ENCODE results near the gene HVCN1. TPM values are rescaled to one million over a fixed set of nuclear protein-coding genes. Genes with fewer than 3 reads are reported as not detected.

Gene HVCN1
- total and polyA plus RNA-seq, 2 of the 13 experiments (the other 11 are each of a cell fraction or from before 2014, with no cell fraction given): 0.49 to 1.3 TPM

DNA sequence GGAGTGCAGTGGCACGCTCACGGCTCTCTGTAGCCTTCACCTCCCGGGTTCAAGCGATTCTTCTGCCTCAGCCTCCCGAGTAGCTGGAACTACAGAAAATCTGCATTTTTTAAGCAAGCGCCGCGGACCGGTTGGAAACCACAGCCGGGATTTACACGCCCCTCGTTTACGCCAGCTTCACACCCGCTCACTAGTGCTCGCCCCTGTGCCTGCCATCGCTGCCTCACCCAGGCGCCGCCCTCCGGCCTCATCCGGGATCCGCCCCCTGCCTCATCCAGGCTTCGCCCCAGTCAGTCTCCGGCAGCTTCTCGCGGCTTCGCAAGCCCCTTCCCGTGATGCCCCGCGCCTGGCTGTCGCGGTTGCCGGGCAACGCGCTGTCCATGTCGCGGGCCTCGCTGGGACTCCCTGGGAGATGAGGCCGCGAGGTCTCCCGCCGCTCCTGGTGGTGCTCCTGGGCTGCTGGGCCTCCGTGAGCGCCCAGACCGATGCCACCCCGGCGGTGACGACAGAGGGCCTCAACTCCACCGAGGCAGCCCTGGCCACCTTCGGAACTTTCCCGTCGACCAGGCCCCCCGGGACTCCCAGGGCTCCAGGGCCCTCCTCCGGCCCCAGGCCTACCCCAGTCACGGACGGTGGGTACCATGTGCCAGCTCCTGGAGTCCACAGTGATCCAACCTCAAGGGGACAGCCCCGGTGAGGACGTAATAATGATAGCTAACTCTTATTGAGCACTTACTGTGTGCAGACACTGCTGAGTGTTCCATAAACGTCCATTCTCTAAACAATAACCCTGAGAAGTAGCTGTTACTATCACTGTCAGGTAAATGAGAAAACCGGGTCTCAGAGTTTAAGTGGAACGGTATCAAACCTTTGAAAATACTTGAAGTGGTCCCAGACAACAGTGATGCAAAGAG lies 74.9 kb downstream of the HVCN1 start, which contains the start of gene TCTN1 (continued):
- TF ChIP-seq ZNF180 (CRISPR knock-in tag; IDR thresholded peaks at IDR 0.05; ENCODE audit: borderline replicate concordance, low read depth) (no peak), ZNF44 (CRISPR knock-in tag; IDR thresholded peaks at IDR 0.05) (peak; percentile 91), NAIF1 (CRISPR knock-in tag; IDR thresholded peaks at IDR 0.05; ENCODE audit: borderline replicate concordance) (peak; percentile 50; the same call in 1 of the 2 replicates), ZMYM3 (CRISPR knock-in tag; IDR thresholded peaks at IDR 0.05) (0 out of 2 replicates have a peak, but pooled peaks have one; percentile 7), STAT5B (CRISPR knock-in tag; IDR thresholded peaks at IDR 0.05) (no peak), PLSCR1 (CRISPR knock-in tag; IDR thresholded peaks at IDR 0.05; ENCODE audit: borderline replicate concordance) (no peak), ZNF652 (CRISPR knock-in tag; IDR thresholded peaks at IDR 0.05; ENCODE audit: borderline replicate concordance, low read depth) (no peak), RBAK (CRISPR knock-in tag; IDR thresholded peaks at IDR 0.05) (no peak), CENPX (CRISPR knock-in tag; IDR thresholded peaks at IDR 0.05) (no peak), SP2 (CRISPR knock-in tag; IDR thresholded peaks at IDR 0.05) (no peak), ZNF460 (CRISPR knock-in tag; IDR thresholded peaks at IDR 0.05; ENCODE audit: borderline replicate concordance) (no peak), NFE2 (CRISPR knock-in tag; IDR thresholded peaks at IDR 0.05) (no peak), ZNF768 (CRISPR knock-in tag; IDR thresholded peaks at IDR 0.05) (peak; percentile 61; the same call in 1 of the 2 replicates), NFIB (CRISPR knock-in tag; IDR thresholded peaks at IDR 0.05; ENCODE audit: borderline replicate concordance) (no peak), RXRA (CRISPR knock-in tag; IDR thresholded peaks at IDR 0.05) (0 out of 2 replicates have a peak, but pooled peaks have one; percentile 40)
- TF ChIP-seq, protein P1, sequence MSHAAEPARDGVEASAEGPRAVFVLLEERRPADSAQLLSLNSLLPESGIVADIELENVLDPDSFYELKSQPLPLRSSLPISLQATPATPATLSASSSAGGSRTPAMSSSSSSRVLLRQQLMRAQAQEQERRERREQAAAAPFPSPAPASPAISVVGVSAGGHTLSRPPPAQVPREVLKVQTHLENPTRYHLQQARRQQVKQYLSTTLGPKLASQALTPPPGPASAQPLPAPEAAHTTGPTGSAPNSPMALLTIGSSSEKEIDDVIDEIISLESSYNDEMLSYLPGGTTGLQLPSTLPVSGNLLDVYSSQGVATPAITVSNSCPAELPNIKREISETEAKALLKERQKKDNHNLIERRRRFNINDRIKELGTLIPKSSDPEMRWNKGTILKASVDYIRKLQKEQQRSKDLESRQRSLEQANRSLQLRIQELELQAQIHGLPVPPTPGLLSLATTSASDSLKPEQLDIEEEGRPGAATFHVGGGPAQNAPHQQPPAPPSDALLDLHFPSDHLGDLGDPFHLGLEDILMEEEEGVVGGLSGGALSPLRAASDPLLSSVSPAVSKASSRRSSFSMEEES (CRISPR knock-in tag; IDR thresholded peaks at IDR 0.05): no peak
- TF ChIP-seq, protein P2, sequence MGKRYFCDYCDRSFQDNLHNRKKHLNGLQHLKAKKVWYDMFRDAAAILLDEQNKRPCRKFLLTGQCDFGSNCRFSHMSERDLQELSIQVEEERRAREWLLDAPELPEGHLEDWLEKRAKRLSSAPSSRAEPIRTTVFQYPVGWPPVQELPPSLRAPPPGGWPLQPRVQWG (CRISPR knock-in tag; IDR thresholded peaks at IDR 0.05; ENCODE audit: borderline replicate concordance, low read depth): no peak
- TF ChIP-seq, protein P3, sequence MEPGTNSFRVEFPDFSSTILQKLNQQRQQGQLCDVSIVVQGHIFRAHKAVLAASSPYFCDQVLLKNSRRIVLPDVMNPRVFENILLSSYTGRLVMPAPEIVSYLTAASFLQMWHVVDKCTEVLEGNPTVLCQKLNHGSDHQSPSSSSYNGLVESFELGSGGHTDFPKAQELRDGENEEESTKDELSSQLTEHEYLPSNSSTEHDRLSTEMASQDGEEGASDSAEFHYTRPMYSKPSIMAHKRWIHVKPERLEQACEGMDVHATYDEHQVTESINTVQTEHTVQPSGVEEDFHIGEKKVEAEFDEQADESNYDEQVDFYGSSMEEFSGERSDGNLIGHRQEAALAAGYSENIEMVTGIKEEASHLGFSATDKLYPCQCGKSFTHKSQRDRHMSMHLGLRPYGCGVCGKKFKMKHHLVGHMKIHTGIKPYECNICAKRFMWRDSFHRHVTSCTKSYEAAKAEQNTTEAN (CRISPR knock-in tag; conservative IDR thresholded peaks at IDR 0.05): peak; percentile 97
- TF ChIP-seq, protein P4, sequence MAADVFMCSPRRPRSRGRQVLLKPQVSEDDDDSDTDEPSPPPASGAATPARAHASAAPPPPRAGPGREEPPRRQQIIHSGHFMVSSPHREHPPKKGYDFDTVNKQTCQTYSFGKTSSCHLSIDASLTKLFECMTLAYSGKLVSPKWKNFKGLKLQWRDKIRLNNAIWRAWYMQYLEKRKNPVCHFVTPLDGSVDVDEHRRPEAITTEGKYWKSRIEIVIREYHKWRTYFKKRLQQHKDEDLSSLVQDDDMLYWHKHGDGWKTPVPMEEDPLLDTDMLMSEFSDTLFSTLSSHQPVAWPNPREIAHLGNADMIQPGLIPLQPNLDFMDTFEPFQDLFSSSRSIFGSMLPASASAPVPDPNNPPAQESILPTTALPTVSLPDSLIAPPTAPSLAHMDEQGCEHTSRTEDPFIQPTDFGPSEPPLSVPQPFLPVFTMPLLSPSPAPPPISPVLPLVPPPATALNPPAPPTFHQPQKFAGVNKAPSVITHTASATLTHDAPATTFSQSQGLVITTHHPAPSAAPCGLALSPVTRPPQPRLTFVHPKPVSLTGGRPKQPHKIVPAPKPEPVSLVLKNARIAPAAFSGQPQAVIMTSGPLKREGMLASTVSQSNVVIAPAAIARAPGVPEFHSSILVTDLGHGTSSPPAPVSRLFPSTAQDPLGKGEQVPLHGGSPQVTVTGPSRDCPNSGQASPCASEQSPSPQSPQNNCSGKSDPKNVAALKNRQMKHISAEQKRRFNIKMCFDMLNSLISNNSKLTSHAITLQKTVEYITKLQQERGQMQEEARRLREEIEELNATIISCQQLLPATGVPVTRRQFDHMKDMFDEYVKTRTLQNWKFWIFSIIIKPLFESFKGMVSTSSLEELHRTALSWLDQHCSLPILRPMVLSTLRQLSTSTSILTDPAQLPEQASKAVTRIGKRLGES (CRISPR knock-in tag; IDR thresholded peaks at IDR 0.05; ENCODE audit: borderline replicate concordance): no peak
